PC-9 (cell line): ENCODE data around the gene ELOA. TPM values are rescaled to one million over a fixed set of nuclear protein-coding genes. Genes with fewer than 3 reads are reported as not detected.

Experiments used
- BruUV-seq: library from RNA; stranded (reverse); fragments of 400-500 nt; replicated peaks from 2 replicates; lab custom pipeline; 2021; lab: Mats Ljungman, UMichigan
- CTCF ChIA-PET: fragments of 300-600 bp; sonication (Branson Sonifier 250); formaldehyde crosslinking; loops from one replicate; lab custom pipeline; 2022; ENCODE audit warnings: antibody characterized with exemption; lab: Charles Lee
- POLR2A ChIA-PET: fragments of 300-600 bp; sonication (Branson Sonifier 250); formaldehyde crosslinking; loops from one replicate; lab custom pipeline; 2022; ENCODE audit warnings: antibody characterized with exemption; ENCODE audit not compliant: unreplicated experiment; lab: Charles Lee
- DNase-seq, 2 experiments: peaks; one replicate each; pipeline versions ENCODE4 v3.0.0 to v3.0.0-alpha.2; 2015 to 2022; ENCODE audit warnings: mixed read lengths in 1 of 2
- H2AFZ ChIP-seq: fragments of 200-600 bp; sonication (generic); 2 replicates; pipeline ENCODE4 v1.8.1; 2017; ENCODE audit warnings: antibody characterized with exemption
- H3F3A ChIP-seq: fragments of 200-600 bp; sonication (generic); 2 replicates; pipeline ENCODE4 v1.8.1; 2017; ENCODE audit warnings: antibody characterized with exemption, mild to moderate bottlenecking, low read depth; ENCODE audit not compliant: insufficient read depth
- H3K27ac ChIP-seq: fragments of 200-600 bp; sonication (generic); 2 replicates; pipeline ENCODE4 v1.6.1; 2016; ENCODE audit warnings: mixed run types
- H3K27me3 ChIP-seq: fragments of 200-600 bp; sonication (generic); 2 replicates; pipeline ENCODE4 v1.6.1; 2016; ENCODE audit warnings: low read depth, mixed run types; ENCODE audit not compliant: insufficient read depth
- H3K36me3 ChIP-seq: fragments of 200-600 bp; sonication (generic); 2 replicates; pipeline ENCODE4 v1.6.1; 2016; ENCODE audit warnings: low read depth, mixed run types
- H3K4me1 ChIP-seq: fragments of 200-600 bp; sonication (generic); replicated peaks from 2 replicates; pipeline ENCODE4 v1.6.1; 2016; ENCODE audit warnings: mixed run types; ENCODE audit not compliant: insufficient read depth
- H3K4me2 ChIP-seq: fragments of 200-600 bp; sonication (generic); 2 replicates; pipeline ENCODE4 v1.6.1; 2017; ENCODE audit warnings: mixed run types
- H3K4me3 ChIP-seq: fragments of 200-600 bp; sonication (generic); 2 replicates; pipeline ENCODE4 v1.6.1; 2016; ENCODE audit warnings: mixed run types
- H3K79me2 ChIP-seq: fragments of 200-600 bp; sonication (generic); 2 replicates; pipeline ENCODE4 v1.6.1; 2017; ENCODE audit warnings: low read depth, mixed run types
- H3K9me2 ChIP-seq: fragments of 200-600 bp; sonication (generic); 2 replicates; pipeline ENCODE4 v1.8.1; 2017; ENCODE audit warnings: mild to moderate bottlenecking; ENCODE audit not compliant: insufficient read depth
- H3K9me3 ChIP-seq: fragments of 200-600 bp; sonication (generic); 2 replicates; pipeline ENCODE4 v1.8.1; 2016; ENCODE audit warnings: low read depth; ENCODE audit not compliant: insufficient read depth
- H4K20me1 ChIP-seq: fragments of 200-600 bp; sonication (generic); 2 replicates; pipeline ENCODE4 v1.8.1; 2017; ENCODE audit not compliant: insufficient read depth
- CTCF ChIP-seq: fragments of 200-600 bp; sonication (generic); conservative IDR thresholded peaks from 2 replicates; pipeline ENCODE4 v1.6.1; 2017; ENCODE audit warnings: mixed run types, antibody characterized with exemption, mild to moderate bottlenecking, moderate library complexity
- EZH2 ChIP-seq: fragments of 200-600 bp; sonication (generic); IDR thresholded peaks from 2 replicates; pipeline ENCODE4 v1.8.0; 2017; ENCODE audit warnings: antibody characterized with exemption, low read depth
- intact Hi-C: fragments of 100-400 bp; cut with micrococcal nuclease; formaldehyde crosslinking; loops from one replicate; pipeline ENCODE4 v1.10.0; 2022; ENCODE audit not compliant: unreplicated experiment
- total RNA-seq: library from RNA; stranded (reverse); gene quantifications from 2 replicates; pipeline ENCODE4 v1.2.3, GENCODE V29; 2021

ELOA gene
- total RNA-seq, 1 experiment from 2014 or later, result 26.2 TPM

- POLR2A ChIA-PET, result no interaction called here
- TF ChIP-seq EZH2 (no peak), CTCF (no peak)
- BruUV-seq, result no TSS peak
- H3K9me2 ChIP-seq, result no peaks in the 10 kb centered on the region
- H3K79me2 ChIP-seq, result peaks cover 77% of the 10 kb centered on the region
- CTCF ChIA-PET, result no interaction called here
- H3F3A ChIP-seq, result peaks cover 47% of the 10 kb centered on the region; the same call in 1 of the 2 replicates
- H3K27me3 ChIP-seq, result no peaks in the 10 kb centered on the region
- H4K20me1 ChIP-seq, result peaks cover 69% of the 10 kb centered on the region
- peak overlapping the region; percentile 89 for H3K4me2 ChIP-seq
- no peak overlapping the region for H2AFZ ChIP-seq
- intact Hi-C loops, result loop anchor here (5.0 kb wide), 1 partner anchor 48 kb away; the partner anchor contains the start of gene ELOA
- peaks cover 25% of the 10 kb centered on the region for H3K4me1 ChIP-seq
- DNase-seq, result no peak
- peaks cover 48% of the 10 kb centered on the region for H3K36me3 ChIP-seq
- H3K9me3 ChIP-seq, result no peaks in the 10 kb centered on the region
- H3K27ac ChIP-seq, result no peak overlapping the region
- H3K4me3 ChIP-seq, result no peak overlapping the region; the same call in 1 of the 2 replicates
Observed at GRCh38 chr1:23694371-23694770, 48.9 kb upstream of the ELOA start.

- Histone ChIP-seq H3K27ac (no peak overlapping the region), H3K79me2 (peaks cover 87% of the 10 kb centered on the region), H3K9me3 (no peaks in the 10 kb centered on the region), H3F3A (peaks cover 50% of the 10 kb centered on the region; the same call in 1 of the 2 replicates), H3K36me3 (peaks cover 48% of the 10 kb centered on the region), H3K9me2 (no peaks in the 10 kb centered on the region), H2AFZ (no peak overlapping the region), H3K4me3 (no peak overlapping the region), H3K4me2 (peak overlapping the region; percentile 89), H3K27me3 (no peaks in the 10 kb centered on the region), H3K4me1 (peaks cover 25% of the 10 kb centered on the region), H4K20me1 (peaks cover 81% of the 10 kb centered on the region)
- POLR2A ChIA-PET, result no interaction called here
- CTCF ChIA-PET, result no interaction called here
- intact Hi-C loops, result no loop called here
- no peak for DNase-seq
- TF ChIP-seq EZH2 (no peak), CTCF (no peak)
- BruUV-seq, result no TSS peak
Observed at GRCh38 chr1:23695667-23696066, 47.6 kb upstream of the ELOA start.

- H3K9me2 ChIP-seq, result no peaks in the 10 kb centered on the region
- H3K4me3 ChIP-seq, result no peak overlapping the region
Observed at GRCh38 chr1:23696335-23696989, 46.8 kb upstream of the ELOA start.

More at GRCh38 chr1:23696335-23696989, 46.8 kb upstream of the ELOA start:
- peaks cover 87% of the 10 kb centered on the region for H3K79me2 ChIP-seq
- peaks cover 48% of the 10 kb centered on the region for H3K36me3 ChIP-seq
- no peaks in the 10 kb centered on the region for H3K9me3 ChIP-seq
- no TSS peak for BruUV-seq
- H3K4me1 ChIP-seq, result peaks cover 25% of the 10 kb centered on the region
- no peaks in the 10 kb centered on the region for H3K27me3 ChIP-seq
- H4K20me1 ChIP-seq, result peaks cover 86% of the 10 kb centered on the region
- H3F3A ChIP-seq, result peaks cover 56% of the 10 kb centered on the region
- H3K4me2 ChIP-seq, result no peak overlapping the region
- no peak for DNase-seq
- CTCF ChIA-PET, result interaction anchor here (0.6 kb wide), 1 partner anchor 59 kb away, joined by 7 read pairs; no protein-coding TSS in a partner anchor
- no peak overlapping the region for H2AFZ ChIP-seq
- TF ChIP-seq CTCF, result no peak
- TF ChIP-seq EZH2, result no peak
- POLR2A ChIA-PET, result no interaction called here
- H3K27ac ChIP-seq, result no peak overlapping the region
- intact Hi-C loops, result no loop called here
